MV-4-11 (cell line): ENCODE measurements around the gene CYP2U1.

Experiments
- DNase-seq: peaks from one replicate; lab custom pipeline; 2025; lab: John Stamatoyannopoulos, UW

Gene CYP2U1

DNA sequence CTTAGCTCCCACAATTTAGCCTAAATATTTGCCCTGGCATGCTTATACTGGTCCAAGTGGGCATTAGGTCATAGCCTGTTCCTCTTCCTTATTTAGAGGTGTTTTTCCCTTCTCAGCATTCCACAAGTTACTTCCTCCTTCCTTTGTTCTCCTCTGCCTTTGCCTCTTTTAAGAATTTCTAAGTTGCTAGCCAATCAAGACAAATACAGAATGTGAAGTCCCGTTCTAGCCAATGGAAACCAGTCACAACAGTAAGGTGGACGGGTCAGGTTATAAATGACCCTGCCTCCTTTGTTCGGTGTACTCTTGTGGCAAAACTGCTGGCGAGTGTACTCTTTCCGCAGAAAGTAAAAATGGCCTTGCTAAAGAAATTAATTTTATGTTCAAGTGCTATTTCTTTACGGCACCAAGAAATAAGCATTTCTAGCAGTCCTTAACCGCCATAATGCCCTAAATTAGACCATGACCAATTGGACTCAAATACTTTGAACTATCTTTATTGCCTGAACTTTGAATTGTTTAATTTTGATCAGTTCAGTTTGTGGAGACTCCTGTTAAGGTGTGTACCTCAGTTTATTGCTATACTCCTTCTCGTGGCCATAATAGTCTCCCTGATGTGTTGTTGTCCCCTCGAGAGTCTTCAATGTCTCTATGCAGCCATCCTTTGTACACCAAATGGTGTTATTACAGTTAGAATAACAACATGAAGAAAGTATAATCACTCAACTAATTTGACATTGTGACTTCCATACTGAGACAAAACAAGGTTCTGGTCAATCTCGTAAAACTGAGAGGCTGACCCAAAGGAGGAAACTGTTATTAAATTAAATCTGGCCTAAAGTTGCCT is 56.8 kb downstream of the CYP2U1 start:
- no peak for DNase-seq

- DNase-seq = no peak
These were observed 57.4 kb downstream of the CYP2U1 start for GRCh38 chr4:107988763-107989035.

DNA sequence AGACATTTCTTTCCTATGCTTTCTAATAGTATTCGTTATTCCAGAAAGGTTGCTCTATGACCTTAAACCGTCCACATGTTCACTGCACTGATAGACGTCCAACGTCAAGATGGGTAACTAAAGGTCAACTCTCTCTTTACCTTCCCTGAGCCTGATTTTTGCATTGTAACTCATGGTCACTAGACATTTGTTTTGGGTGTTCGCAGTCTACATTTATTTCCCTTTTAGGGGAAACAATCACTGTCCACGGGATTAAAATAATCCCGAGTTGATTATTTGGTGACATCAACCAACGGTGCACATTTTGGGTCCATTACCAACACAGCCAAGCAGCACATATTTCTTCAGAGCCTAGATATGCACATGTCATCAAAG is 57.8 kb downstream of the CYP2U1 start:
- DNase-seq = no peak

DNA sequence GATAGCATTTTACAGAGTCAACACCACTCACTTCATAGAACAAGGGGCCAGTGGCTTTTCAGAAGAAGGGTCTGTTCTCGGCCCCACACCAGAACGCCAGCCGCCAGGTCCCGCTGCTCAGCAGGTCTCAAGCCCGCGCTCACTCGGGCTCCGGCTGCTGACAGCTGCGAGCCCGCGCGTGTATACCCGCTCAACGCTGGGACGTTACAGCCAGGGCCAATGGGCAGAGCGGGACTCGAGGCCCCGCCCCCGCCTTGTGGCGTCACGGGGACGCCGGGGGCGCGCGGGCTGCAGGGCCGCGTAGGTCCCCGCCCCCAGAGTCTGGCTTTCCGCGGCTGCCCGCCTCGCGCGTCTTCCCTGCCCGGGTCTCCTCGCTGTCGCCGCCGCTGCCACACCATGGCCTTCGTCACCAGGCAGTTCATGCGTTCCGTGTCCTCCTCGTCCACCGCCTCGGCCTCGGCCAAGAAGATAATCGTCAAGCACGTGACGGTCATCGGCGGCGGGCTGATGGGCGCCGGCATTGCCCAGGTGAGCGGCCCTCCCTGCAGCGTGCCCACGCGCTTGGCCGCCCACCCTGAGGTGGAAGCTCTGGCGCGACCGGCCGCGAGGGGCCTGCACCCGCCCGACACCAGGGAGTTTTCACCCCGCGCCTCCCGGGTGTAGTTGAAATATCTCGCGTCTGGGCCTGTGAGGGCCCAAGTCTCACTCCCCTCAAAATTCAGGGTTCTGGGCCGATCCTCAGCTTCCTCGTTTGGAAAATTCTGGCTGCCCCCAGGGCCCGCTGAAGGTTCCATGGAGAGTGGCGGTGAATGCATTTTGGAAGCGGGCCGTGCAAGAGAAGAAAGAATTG is 58.4 kb downstream of the CYP2U1 start, which contains the start of gene HADH:
TSS of gene HADH (plus strand) at position 353 of the 850 bp plus-strand sequence. CDS start at position 397, 44 bp downstream.
- peak; percentile 88 for DNase-seq

DNA sequence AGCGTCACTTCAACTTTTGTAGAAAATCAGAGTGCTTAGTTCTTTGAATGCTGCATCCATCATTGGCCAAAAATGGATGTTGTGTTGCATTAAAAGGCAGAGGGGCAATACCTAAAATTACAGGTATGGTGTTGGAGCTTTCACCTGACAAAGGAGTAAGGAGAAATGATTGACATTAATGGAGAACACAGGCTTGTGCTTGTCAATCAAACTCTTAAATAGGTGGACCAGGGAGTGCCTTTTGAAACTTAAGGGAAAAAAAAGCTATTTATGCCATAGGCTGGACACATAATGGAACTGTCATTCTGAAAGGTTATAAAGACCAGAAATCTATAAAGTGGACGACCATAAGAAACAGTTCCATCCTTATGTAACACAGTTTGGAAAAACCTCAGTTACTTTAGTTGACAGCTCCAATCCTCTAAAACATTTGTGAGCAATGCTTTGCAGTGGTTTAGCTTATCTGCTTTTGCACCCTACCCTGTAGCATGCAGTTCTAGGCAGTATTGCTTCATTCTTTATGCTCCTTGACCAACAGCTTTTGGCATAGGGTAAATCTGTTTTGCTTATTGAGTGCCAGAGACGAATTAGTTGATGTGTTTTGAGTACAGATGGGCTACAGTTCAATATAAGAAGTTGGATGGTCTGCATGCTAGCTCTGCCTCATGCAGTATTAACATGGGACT is 60.7 kb downstream of the CYP2U1 start:
- peak; percentile 21 for DNase-seq

DNA sequence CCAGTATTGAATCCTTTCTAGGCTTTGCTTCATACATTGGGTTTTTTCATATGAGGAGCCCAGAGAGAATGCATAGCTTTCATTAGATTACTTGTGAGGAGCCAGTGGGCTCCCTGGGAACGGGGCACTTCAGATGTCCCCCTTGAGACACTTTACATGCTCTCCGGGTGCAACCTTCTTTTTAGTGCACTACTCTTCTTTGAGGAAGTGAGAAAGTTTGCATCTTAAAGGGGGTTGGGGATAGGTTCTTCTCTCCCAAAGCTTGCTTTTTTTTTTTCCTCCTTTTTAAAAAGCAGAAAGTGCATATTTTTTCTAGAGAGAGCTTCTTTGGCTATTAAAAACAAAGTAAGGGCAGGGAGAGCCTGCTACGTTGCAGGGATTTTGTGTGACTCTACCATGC is 62.6 kb downstream of the CYP2U1 start:
- peak; percentile 62 for DNase-seq

DNA sequence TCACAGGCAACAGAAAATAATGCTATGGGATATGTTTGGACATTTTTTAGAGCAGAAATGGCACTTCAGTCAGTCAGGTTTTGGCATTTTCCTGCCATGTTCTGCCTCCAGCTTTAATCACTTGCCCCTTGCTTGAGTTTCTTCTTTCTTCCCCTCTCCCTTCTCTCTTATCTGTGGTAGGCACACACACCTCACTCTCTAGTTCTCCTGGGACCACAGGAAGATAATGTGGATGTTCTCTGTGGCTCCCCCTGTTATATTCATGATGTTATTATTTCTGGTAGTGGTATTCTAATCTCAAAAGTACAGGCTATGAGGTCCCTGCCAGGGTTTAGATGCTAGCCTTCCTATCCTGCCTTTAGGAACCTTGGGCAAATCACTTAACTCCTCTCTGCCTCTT is 63.5 kb downstream of the CYP2U1 start:
- no peak for DNase-seq

DNA sequence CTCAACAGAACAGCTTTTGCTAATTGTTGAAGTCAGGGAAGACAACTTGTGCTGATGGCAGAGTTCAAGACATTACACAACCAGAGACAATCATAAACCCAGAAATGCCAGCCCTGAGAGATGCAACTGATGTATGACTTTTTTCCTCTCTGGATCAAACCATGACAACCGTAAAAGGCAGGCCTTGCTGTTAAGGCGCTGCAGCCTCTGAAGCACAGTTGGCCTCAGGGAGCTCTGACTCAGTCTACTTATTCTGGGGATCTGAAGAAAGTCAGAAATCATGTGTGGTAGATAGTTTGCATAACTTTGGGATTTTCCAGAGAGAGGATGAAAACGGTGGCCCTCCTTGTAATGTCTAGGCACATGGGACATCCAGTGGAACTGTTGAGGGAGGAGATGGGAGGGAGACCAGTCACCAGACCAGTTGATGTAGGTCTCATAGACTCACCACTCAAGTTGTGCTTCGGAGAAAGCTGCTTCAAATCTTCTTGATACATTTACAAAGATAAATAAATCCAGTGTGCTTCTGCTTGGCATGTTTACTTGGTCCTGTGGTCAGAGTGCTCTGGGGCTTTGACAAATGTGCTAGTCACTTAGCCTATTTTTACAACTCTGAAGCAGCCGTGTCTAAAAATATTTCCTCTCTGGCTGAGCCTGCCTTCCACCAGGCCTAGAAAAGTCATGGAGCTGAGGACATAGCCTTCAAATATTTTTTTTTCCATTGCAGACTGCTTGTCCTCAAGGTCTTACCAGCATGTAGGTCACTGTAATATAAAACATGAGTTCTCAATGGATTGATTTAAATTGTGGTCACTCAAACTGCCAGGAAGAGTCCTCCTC is 65.8 kb downstream of the CYP2U1 start:
- peak; percentile 78 for DNase-seq

DNA sequence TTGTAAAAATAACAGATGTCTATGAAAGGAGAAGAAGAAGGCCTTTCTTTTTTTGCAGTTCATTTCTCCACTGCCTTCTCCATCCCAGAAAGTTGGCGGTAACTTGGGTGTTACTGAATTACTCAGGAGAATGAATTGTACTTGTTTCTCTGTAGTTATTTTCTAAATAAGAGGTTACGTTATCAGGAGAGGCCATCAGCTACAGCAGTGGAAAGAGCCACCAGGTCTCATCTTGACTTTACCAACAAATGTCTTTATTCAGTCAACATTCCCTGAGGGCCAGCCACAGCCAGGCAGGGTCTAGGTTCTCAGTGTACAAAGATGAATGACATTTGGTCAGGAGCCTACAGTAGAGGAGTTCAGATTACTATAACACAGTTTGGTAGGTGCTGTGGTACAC is 66.4 kb downstream of the CYP2U1 start:
- no peak for DNase-seq

DNA sequence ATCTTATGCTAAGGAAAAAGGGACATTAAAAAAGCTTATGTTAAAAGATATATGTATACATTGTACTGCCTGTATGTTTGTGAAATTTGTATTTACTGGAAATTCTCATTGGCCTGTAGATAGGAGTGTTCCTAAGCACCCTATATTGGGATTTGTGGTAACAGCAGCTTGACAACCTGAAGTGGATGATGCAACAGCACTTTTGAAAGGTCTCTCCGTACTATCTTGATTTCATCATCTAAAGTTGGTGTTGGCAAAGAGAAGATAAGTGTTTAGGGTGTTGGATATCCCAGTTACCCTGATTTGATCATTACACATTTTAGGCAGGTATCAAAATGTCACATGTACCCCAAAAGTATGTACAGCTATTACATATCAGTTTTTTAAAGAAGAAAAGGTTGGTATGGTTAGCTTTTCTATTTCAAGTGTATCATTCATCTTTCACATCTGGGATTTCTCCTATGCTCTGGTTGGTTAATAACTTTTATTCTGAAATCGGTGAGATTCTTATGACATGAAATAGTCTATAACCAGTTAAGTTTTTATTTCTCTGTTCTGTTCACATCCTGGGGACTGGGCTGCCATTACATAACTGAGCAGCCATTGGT is 68.7 kb downstream of the CYP2U1 start:
- DNase-seq = peak; percentile 58

GRCh38 chr4:108001540-108002135 is 70.3 kb downstream of the CYP2U1 start:
- no peak for DNase-seq
